ENCODE results near the gene KCNAB1. TPM values are rescaled to one million over a fixed set of nuclear protein-coding genes. Genes with fewer than 3 reads are reported as not detected.
"Not testable (repeated sequence)": the region's sequence is repeated elsewhere in the genome, so short reads cannot be mapped to it uniquely, and the experiment has no call there.

The KCNAB1 gene
- total and polyA plus RNA-seq, 2 donors (not counting 3 experiments of a cell fraction or from before 2014, with no cell fraction given) = 0.21 TPM; not detected in 1

GRCh38 chr3:156098437-156099035 lies 21.8 kb upstream of the KCNAB1 start:
- intact Hi-C loops (cut with micrococcal nuclease) (no loop called here), dilution Hi-C loops (cut with MboI; ENCODE audit: extremely low pct_ligation_motif_present, low sequenced_read_pairs) (no loop called here)
- POLR2A ChIA-PET = no interaction called here
- Histone ChIP-seq H4K20me1 (replicated peaks; ENCODE audit: control insufficient read depth, extremely low read depth, insufficient read depth, low read length) (no peaks in the 10 kb centered on the region), H3K9me1 (replicated peaks; ENCODE audit: control insufficient read depth, extremely low read depth, insufficient read depth, low read length) (no peaks in the 10 kb centered on the region), H3K79me2 (ENCODE audit: control insufficient read depth, insufficient read depth, low read length) (no peaks in the 10 kb centered on the region), H3K4me3 (replicated peaks in 1 of 3; ENCODE audit: insufficient read depth in 1 of 3, low read depth in 1 of 3, low read length in 3 of 3) (no peak overlapping the region), H3K36me3 (ENCODE audit: control insufficient read depth in 2 of 2, extremely low read depth in 1 of 2, insufficient read depth in 2 of 2, low read length in 2 of 2) (no peaks in the 10 kb centered on the region), H3K4me2 (ENCODE audit: insufficient read depth, low read length) (no peak overlapping the region), H3K4me1 (ENCODE audit: control insufficient read depth, extremely low read depth, insufficient read depth, low read length) (no peaks in the 10 kb centered on the region), H3K27me3 (ENCODE audit: control insufficient read depth in 2 of 2, insufficient read depth in 2 of 2, low read length in 2 of 2) (no peaks in the 10 kb centered on the region), H3K27ac (ENCODE audit: insufficient read depth, low read depth, low read length) (no peak overlapping the region), H3K9me3 (replicated peaks; ENCODE audit: control insufficient read depth, insufficient read depth, low read length) (no peaks in the 10 kb centered on the region), H3K9ac (replicated peaks; ENCODE audit: extremely low read depth, insufficient read depth, low read length) (no peak overlapping the region), H2AFZ (ENCODE audit: low read depth, low read length) (no peak overlapping the region)
- TF ChIP-seq POLR2AphosphoS5 (IDR thresholded peaks at IDR 0.05; ENCODE audit: insufficient read depth, low read depth, low read length) (no peak), EZH2 (IDR thresholded peaks at IDR 0.05; ENCODE audit: borderline replicate concordance, low read depth, low read length, severe bottlenecking) (no peak), FOS (IDR thresholded peaks at IDR 0.05; ENCODE audit: borderline replicate concordance, insufficient read depth, low read length) (no peak)
- FAIRE-seq (no peak), DNase-seq (ENCODE audit: low read depth, low spot score) (no peak)
- CTCF ChIA-PET = interaction anchor here (1.5 kb wide), 1 partner anchor 8 kb away, joined by 3 read pairs; no protein-coding TSS in a partner anchor
- BruUV-seq (replicated peaks) = no TSS peak

GRCh38 chr3:156099348-156099747 lies 21.0 kb upstream of the KCNAB1 start:
- H3K4me2 ChIP-seq (ENCODE audit: insufficient read depth, low read length); H3K36me3 ChIP-seq (ENCODE audit: control insufficient read depth in 2 of 2, extremely low read depth in 1 of 2, insufficient read depth in 2 of 2, low read length in 2 of 2); H3K27ac ChIP-seq (ENCODE audit: insufficient read depth, low read depth, low read length); H2AFZ ChIP-seq (ENCODE audit: low read depth, low read length); H3K27me3 ChIP-seq (ENCODE audit: control insufficient read depth in 2 of 2, insufficient read depth in 2 of 2, low read length in 2 of 2); intact Hi-C loops (cut with micrococcal nuclease); H3K9me1 ChIP-seq (replicated peaks; ENCODE audit: control insufficient read depth, extremely low read depth, insufficient read depth, low read length); H3K4me1 ChIP-seq (ENCODE audit: control insufficient read depth, extremely low read depth, insufficient read depth, low read length); POLR2A ChIA-PET; H3K9me3 ChIP-seq (replicated peaks; ENCODE audit: control insufficient read depth, insufficient read depth, low read length); H4K20me1 ChIP-seq (replicated peaks; ENCODE audit: control insufficient read depth, extremely low read depth, insufficient read depth, low read length); DNase-seq (ENCODE audit: low read depth, low spot score); H3K79me2 ChIP-seq (ENCODE audit: control insufficient read depth, insufficient read depth, low read length); H3K9ac ChIP-seq (replicated peaks; ENCODE audit: extremely low read depth, insufficient read depth, low read length); BruUV-seq (replicated peaks); FAIRE-seq; dilution Hi-C loops (cut with MboI; ENCODE audit: extremely low pct_ligation_motif_present, low sequenced_read_pairs); H3K4me3 ChIP-seq (replicated peaks in 1 of 3; ENCODE audit: insufficient read depth in 1 of 3, low read depth in 1 of 3, low read length in 3 of 3): not testable (repeated sequence)
- CTCF ChIA-PET = interaction anchor here (1.5 kb wide), 1 partner anchor 9 kb away, joined by 3 read pairs; no protein-coding TSS in a partner anchor

- CTCF ChIA-PET; BruUV-seq (replicated peaks): not testable (repeated sequence)
Observed at GRCh38 chr3:156099984-156100383, 20.4 kb upstream of the KCNAB1 start.

More at GRCh38 chr3:156099984-156100383, 20.4 kb upstream of the KCNAB1 start:
- dilution Hi-C loops (cut with MboI; ENCODE audit: extremely low pct_ligation_motif_present, low sequenced_read_pairs); H3K9me3 ChIP-seq (replicated peaks; ENCODE audit: control insufficient read depth, insufficient read depth, low read length); DNase-seq (ENCODE audit: low read depth, low spot score); H2AFZ ChIP-seq (ENCODE audit: low read depth, low read length); H3K9me1 ChIP-seq (replicated peaks; ENCODE audit: control insufficient read depth, extremely low read depth, insufficient read depth, low read length); intact Hi-C loops (cut with micrococcal nuclease); H3K4me3 ChIP-seq (replicated peaks in 1 of 3; ENCODE audit: insufficient read depth in 1 of 3, low read depth in 1 of 3, low read length in 3 of 3); H3K4me1 ChIP-seq (ENCODE audit: control insufficient read depth, extremely low read depth, insufficient read depth, low read length); H3K27me3 ChIP-seq (ENCODE audit: control insufficient read depth in 2 of 2, insufficient read depth in 2 of 2, low read length in 2 of 2); H3K27ac ChIP-seq (ENCODE audit: insufficient read depth, low read depth, low read length); H3K4me2 ChIP-seq (ENCODE audit: insufficient read depth, low read length); H3K79me2 ChIP-seq (ENCODE audit: control insufficient read depth, insufficient read depth, low read length); POLR2A ChIA-PET; FAIRE-seq; H3K9ac ChIP-seq (replicated peaks; ENCODE audit: extremely low read depth, insufficient read depth, low read length); H4K20me1 ChIP-seq (replicated peaks; ENCODE audit: control insufficient read depth, extremely low read depth, insufficient read depth, low read length); H3K36me3 ChIP-seq (ENCODE audit: control insufficient read depth in 2 of 2, extremely low read depth in 1 of 2, insufficient read depth in 2 of 2, low read length in 2 of 2): not testable (repeated sequence)

All from endothelial cell of umbilical vein (primary cell).